ENCODE results near the gene HSPB9. TPM values are rescaled to one million over a fixed set of nuclear protein-coding genes. Genes with fewer than 3 reads are reported as not detected.

Gene HSPB9, protein sequence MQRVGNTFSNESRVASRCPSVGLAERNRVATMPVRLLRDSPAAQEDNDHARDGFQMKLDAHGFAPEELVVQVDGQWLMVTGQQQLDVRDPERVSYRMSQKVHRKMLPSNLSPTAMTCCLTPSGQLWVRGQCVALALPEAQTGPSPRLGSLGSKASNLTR
- total RNA-seq: not detected in 2 replicates

DNA sequence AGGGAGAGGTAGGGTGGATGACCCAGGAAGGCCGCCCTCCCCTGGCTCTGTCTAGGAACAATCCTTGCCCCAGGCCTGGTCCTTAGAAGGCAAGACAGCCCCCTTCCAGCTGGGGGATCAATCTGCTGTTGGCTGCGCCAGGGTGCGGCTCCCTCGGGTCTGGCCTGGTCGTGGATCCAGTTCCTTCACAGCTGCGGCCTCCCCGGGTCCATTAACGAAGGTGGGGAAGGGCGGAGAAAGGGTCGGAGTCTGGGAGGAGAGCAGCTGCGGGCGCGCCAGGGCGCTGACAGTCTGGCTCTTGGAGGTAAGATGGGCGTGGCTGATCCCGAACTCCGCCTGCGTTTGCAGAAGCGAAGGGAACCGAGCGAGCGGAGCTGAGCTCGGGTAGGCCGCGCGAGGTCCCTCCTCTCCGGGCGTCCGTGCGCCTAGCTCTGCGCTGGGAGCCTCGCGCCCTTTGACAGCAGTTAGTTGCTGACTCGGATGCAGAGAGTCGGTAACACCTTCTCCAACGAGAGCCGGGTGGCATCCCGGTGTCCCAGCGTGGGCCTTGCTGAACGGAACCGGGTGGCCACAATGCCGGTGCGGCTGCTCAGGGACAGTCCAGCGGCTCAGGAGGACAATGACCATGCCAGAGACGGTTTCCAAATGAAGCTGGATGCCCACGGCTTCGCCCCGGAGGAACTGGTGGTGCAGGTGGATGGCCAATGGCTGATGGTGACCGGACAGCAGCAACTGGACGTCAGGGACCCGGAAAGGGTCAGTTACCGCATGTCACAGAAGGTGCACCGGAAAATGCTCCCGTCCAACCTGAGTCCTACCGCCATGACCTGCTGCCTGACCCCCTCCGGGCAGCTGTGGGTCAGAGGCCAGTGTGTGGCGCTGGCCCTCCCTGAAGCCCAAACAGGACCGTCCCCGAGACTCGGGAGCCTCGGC is at the start of gene HSPB9:
Gene HSPB9, plus strand, starts transcription at position 434 of the 933 bp plus-strand sequence. Its CDS starts 47 bp downstream, at position 481.

DNA sequence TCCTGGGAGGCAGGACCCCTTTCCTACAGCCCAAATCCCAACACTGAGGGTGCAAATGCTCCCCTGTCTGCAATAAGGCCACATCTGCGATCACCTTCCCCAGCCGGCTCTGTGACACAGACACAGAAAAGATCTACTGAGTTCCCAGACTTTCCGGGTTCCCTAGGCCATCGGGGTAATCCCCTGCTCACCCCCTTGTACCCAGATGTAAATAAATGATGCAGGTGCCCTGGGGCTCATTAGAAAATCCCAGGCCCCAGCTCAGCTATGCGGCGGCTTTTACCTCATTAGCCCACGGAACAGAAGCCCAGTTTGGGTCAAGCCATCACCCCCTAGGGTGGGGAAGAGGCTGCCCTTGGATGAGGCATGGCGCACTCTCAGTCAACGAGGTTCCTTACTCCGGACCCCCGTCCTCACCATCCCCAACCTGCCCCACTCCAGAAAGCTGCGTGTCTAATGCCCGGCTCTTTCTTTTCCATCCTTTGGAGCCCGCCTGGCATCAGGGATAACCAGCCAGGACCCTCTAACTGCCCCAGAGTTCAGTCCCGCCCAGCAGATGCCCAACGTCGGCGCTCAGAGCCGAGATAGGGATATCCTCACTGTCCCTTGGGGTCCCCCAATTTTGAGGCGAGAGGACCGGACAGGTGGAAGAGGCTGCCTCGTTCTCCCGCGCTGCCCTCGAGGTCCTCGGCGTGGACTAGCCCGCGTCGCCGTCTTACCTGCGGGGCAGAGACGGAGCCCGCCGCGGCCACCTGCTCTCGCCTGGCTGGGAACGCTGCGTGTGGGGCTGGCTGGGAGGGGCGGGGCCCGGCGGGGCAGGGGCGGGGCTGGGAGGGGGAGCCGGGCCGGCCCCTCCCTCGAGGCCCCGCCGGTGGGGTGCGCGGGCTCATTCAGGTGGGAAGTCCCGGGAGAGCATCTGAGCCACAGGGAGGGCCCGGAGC is 24.6 kb upstream of the HSPB9 start, which contains the start of gene ZNF385C:
Gene ZNF385C, minus strand, starts transcription at position 783 of the 941 bp plus-strand sequence. CDS start 35,417 bp downstream, outside the sequence.

DNA sequence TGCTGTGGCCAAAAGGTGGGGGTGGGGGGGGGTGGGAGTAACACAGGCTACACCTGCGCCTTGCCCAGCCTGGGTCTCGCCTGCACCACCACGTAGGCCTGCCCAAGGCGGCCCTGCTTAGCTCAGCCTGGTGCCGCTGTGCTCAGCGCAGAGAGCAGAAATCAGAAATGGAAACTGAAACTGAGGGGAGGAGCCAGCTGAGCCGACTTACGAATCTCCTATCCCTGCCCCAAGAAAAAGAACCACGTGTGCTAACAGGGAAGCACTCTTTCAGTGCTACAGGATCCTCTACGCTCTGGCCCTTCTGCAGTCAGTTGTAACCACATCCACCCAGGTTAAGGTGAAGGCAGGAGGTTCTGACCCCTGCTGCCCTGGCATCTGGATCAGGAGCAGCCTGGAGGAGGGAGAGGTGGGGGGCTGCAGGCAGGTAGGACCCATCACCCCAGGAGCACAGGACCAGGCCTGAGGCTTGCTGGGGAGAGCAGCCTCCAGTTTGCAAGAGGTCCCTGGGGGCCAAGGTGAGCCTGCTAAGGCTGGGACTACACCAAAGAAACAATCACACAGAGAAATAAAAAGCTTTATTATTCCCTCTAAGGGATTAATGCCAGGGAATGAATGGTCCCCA is 9.9 kb upstream of the HSPB9 start, which contains the start of gene DHX58:
Gene DHX58, minus strand, starts transcription at position 163 of the 625 bp plus-strand sequence. CDS start 822 bp downstream, outside the sequence.

DNA sequence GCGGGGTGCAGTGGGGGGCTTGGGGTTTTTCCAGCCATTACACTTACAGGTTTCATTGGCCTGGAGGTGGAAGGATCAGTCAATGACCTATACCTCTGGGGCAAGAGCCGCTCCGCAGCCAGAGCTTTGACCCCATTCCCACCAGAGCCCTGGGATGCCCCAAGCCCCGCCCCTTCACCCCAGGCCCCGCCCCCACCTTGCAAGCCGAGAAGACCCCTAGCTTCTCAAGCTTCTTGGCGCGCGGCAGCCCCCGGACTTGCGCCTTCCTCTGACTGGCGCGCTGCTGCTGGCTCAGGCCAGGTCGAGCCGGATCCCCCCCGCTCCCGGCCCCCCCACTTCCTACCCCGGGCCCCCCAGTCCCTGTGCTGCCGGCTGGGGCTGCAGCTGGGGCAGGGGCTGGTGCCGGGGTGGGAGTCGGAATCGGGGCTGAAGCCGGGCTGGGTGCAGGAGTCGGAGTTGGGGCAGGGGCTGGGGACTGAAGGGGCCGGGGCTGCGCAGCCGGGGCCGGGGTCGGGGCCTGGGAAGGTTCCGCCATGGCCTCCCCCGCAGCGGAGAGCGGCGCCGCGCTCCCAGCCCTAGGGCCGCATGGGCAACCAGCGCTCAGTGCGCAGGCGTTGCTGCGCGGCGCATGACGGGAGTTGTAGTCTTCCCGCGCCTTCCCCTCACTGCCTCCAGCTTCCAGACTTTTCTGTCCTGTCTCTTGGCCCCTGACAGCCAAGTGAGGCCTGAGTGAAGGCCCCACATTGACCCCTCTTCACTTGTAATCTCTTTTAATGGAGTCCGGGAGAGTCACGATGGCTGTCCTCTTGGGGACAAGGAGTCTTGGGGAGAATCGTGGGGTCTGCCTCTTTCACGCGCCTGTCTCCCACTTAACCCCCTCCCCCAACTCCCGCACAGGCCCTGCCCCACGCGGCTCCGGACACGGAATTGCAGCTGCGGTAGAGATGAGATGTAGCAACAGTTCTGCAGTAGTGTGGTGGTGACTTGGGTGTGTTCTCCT is 1.5 kb upstream of the HSPB9 start, which contains the start of gene KAT2A:
Gene KAT2A, minus strand, starts transcription at position 598 of the 1,000 bp plus-strand sequence. Its CDS starts 63 bp downstream, at position 535.

Other genes with a start within 250 kb of the HSPB9 start
- 107 and 119 TPM in 2 replicates for gene ACLY, start 203.9 kb upstream of the HSPB9 start, total RNA-seq
- 0.26 and 1.1 TPM in 2 replicates for gene ODAD4, start 192.2 kb upstream of the HSPB9 start, total RNA-seq
- gene CNP, start 156.0 kb upstream of the HSPB9 start, total RNA-seq: 53.4 and 62.3 TPM in 2 replicates
- gene DNAJC7, start 105.4 kb upstream of the HSPB9 start, total RNA-seq: 71.2 and 91.3 TPM in 2 replicates
- gene NKIRAS2, start 102.7 kb upstream of the HSPB9 start, total RNA-seq: 9.7 and 13.4 TPM in 2 replicates
- 0.32 and 0.34 TPM in 2 replicates for gene C17orf113, start 72.2 kb upstream of the HSPB9 start, total RNA-seq
- not detected in 2 replicates for gene ZNF385C, start 24.3 kb upstream of the HSPB9 start, total RNA-seq
- 9.1 and 14.7 TPM in 2 replicates for gene DHX58, start 10.1 kb upstream of the HSPB9 start, total RNA-seq
- gene KAT2A, start 1.4 kb upstream of the HSPB9 start, total RNA-seq: 4.7 and 5.6 TPM in 2 replicates
- gene RAB5C, start 32.2 kb downstream of the HSPB9 start, total RNA-seq: 37.4 and 41.7 TPM in 2 replicates
- gene KCNH4, start 58.3 kb downstream of the HSPB9 start, total RNA-seq: not detected in 2 replicates
- not detected in 2 replicates for gene HCRT, start 62.6 kb downstream of the HSPB9 start, total RNA-seq
- 4.1 and 13.2 TPM in 2 replicates for gene GHDC, start 71.7 kb downstream of the HSPB9 start, total RNA-seq
- 14.0 and 16.8 TPM in 2 replicates for gene STAT5B, start 153.6 kb downstream of the HSPB9 start, total RNA-seq
- 21.1 and 35.6 TPM in 2 replicates for gene STAT5A, start 165.7 kb downstream of the HSPB9 start, total RNA-seq